D721Med (cell line): ENCODE data around the gene PIGU.
"Not testable (repeated sequence)": the region's sequence is repeated elsewhere in the genome, so short reads cannot be mapped to it uniquely, and the experiment has no call there.

ENCODE experiments used
- DNase-seq: peaks from one replicate; pipeline ENCODE4 v3.0.0; 2011; ENCODE audit warnings: low spot score; ENCODE audit not compliant: insufficient read length
- FAIRE-seq: peaks from 2 replicates; lab custom pipeline; 2011; peaks lifted over from hg19 to GRCh38; lab: Jason Lieb, UNC
- TF ChIP-seq, protein P1 (sequence below): IDR thresholded peaks from 2 replicates; pipeline ENCODE4 v1.5.1; 2012; ENCODE audit warnings: mild to moderate bottlenecking, control low read depth; ENCODE audit not compliant: insufficient read depth; ENCODE audit errors: missing control alignments

Gene PIGU

DNA sequence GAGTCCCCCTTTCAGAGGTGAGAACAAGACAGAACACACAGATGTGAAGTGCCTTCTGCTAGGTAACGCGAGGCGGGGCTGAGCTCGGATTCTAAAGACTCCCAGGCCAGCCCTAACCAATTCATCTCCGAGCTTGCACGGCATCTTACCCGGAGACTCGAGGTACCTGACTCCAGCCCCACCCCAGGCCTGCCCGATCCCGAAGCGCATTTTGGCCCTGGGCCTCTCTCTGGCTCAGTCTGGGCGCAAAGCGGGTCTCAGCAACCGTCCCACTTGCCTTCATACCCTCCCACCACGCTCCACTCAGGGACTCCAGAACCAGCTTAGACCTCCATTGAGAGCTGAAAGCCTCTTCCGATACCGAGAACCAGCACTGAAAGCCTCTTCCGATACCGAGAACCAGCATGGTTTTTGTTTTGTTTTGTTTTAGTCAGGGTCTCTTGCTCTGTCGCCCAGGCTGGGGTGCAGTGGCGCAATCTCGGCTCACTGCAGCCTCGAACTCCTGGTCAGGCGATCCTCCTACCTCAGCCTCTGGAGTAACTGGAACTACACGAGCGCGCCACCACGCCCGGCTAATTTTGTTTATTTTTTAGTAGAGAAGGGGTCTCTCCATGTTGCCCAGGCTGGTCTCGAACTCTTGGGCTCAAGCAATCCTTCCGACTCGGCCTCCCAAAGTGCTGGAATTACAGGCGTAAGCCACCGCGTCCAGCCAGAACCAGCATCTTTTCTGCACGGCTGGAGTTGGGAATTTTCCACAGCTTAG, 161.2 kb downstream of the PIGU start:
- TF ChIP-seq, protein P1, sequence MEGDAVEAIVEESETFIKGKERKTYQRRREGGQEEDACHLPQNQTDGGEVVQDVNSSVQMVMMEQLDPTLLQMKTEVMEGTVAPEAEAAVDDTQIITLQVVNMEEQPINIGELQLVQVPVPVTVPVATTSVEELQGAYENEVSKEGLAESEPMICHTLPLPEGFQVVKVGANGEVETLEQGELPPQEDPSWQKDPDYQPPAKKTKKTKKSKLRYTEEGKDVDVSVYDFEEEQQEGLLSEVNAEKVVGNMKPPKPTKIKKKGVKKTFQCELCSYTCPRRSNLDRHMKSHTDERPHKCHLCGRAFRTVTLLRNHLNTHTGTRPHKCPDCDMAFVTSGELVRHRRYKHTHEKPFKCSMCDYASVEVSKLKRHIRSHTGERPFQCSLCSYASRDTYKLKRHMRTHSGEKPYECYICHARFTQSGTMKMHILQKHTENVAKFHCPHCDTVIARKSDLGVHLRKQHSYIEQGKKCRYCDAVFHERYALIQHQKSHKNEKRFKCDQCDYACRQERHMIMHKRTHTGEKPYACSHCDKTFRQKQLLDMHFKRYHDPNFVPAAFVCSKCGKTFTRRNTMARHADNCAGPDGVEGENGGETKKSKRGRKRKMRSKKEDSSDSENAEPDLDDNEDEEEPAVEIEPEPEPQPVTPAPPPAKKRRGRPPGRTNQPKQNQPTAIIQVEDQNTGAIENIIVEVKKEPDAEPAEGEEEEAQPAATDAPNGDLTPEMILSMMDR, result no peak
- FAIRE-seq, result no peak
- no peak for DNase-seq

DNA sequence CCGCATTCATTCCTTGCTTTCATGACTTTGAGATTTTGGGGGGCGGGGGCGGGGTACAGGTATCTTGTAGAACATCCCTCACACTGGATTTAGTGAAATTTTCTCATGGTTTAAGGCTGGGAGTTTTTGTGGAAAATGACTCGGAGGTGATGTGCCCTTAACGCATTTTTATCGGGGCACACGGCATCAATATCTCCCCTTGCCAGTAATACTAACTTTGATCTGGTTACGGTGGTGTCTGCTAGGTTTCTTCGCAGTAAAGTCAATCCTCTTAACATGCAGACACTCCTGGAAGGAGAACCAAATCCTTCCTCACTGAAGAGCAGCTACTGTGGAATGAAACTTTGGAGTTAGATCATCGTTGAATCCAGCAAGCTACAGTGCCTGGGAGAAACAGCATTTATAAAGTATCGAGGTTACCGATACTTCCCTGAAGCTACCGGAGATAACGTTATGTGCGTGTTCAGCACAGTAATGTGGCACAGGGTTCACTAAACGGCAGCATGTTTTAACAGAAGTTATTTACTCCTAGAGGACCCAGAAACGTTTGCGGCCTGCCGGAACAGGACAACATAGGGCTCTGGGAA, 161.9 kb downstream of the PIGU start:
- TF ChIP-seq, protein P1, result no peak
- FAIRE-seq, result no peak
- no peak for DNase-seq

DNA sequence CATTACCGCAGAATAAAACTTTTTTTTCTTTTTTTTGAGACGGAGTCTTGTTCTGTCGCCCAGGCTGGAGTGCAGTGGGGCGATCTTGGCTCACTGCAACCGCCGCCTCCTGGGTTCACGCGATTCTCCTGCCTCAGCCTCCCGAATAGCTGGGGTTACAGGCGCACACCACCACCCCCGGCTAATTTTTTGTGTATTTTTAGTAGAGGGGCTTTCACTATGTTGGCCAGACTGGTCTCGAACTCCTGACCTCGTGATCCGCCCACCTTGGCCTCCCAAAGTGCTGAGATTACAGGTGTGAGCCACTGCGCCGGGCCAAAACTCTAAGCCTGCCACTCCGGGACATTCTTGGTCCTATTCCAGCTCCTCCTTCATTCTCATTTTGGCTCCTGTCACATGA, 162.9 kb downstream of the PIGU start:
- FAIRE-seq, DNase-seq: not testable (repeated sequence)

- DNase-seq (no peak), FAIRE-seq (no peak)
These were observed 163.9 kb downstream of the PIGU start for GRCh38 chr20:34512955-34513419.

DNA sequence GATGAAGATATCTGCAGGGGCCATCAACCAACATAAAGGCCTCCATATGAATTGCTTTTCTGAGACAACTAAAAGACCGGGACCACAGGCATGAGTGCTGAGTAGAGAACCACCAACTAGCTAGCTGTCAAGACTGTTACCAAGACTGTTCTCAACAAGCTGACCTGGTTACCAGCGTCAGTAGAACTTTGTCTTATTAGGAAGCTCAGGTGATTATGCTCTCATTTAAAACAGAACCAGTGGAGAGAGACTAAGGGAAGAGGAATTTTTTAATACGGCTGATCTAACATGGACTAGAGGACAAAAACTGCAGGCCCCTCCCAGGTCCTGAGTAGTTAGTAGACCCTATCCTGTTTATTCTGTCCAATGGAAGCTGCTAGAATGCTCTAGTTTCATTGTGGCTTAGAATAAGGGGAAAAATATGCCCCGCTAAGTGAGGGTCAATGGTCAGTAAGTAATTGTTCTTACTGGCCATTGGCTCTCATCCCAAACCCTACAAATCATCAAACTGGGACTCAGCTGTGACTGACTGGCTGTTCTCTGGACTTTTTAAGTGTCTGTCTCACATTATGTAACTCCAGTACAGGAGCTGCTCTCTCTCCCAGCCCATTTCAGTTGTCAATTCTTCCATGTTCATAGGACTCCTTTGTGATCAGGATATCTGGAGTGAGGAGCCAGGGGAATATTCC, 164.5 kb downstream of the PIGU start:
- TF ChIP-seq, protein P1, result no peak

More at GRCh38 chr20:34512955-34513419, 163.9 kb downstream of the PIGU start:
- TF ChIP-seq, protein P1, result no peak

DNA sequence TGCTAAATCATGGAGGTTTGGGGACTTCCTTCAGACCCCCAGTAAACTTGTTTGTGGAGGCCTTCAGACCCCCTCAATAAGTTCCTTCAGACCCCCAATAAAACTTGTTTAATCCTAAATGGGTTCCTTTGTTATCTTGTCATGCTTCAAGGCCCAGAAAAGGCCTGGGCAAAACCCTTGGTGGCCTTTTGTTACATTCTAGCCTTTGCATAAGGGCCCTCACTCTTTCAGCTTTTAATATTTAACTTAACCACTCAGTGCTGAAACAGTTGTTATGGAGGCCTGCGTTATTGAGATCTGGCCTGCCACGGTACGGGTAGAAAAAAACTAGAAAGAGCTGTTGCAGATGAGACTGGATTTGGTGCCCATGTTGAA, 165.0 kb downstream of the PIGU start:
- TF ChIP-seq, protein P1, result no peak
- FAIRE-seq, result no peak
- DNase-seq, result no peak

More for the DNA sequence above, 164.5 kb downstream of the PIGU start:
- no peak for FAIRE-seq
- no peak for DNase-seq

- no peak for DNase-seq
- TF ChIP-seq, protein P1, result no peak
- FAIRE-seq, result no peak
These were observed 166.3 kb downstream of the PIGU start for GRCh38 chr20:34510575-34510974.
